ENCODE results near the gene FSTL5. TPM values are rescaled to one million over a fixed set of nuclear protein-coding genes. Genes with fewer than 3 reads are reported as not detected.

The FSTL5 gene
- total and polyA plus RNA-seq, 4 donors, result 0.01 to 0.08 TPM; not detected in 2

DNA sequence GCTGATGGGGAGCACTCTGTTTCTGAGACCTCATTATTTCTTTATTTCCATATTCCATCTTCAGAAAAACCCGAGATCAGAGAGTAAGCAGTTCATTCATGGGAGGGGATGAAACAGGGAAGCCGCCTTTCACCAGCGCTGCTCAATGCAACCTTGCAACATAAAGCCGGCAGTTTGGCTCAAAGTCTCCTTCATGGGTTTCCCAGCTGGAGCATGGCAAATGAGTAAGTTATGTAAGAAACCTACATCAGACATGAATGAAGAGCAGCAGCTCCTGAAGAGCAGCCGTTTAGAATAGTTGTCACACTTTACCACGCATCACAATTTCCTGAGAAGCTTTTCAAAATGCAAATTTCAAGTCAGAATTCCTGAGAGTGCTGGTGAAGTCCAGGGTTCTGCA, 578.8 kb downstream of the FSTL5 start:
- no peak overlapping the region for H3K4me3 ChIP-seq (ENCODE audit: low read depth in 1 of 3, low read length in 3 of 3)
- no peaks in the 10 kb centered on the region for H3K36me3 ChIP-seq (ENCODE audit: control insufficient read depth in 4 of 4, insufficient read depth in 3 of 4, low read depth in 1 of 4, low read length in 3 of 4)
- H3K9ac ChIP-seq (ENCODE audit: low read depth in 1 of 2, low read length in 2 of 2), result no peak overlapping the region
- no peaks in the 10 kb centered on the region for H3K9me3 ChIP-seq (ENCODE audit: control insufficient read depth in 4 of 4, low read length in 3 of 4)
- H3K27me3 ChIP-seq (ENCODE audit: control insufficient read depth in 4 of 4, insufficient read depth in 4 of 4, low read length in 3 of 4), result no peaks in the 10 kb centered on the region
- TF ChIP-seq, protein P1, sequence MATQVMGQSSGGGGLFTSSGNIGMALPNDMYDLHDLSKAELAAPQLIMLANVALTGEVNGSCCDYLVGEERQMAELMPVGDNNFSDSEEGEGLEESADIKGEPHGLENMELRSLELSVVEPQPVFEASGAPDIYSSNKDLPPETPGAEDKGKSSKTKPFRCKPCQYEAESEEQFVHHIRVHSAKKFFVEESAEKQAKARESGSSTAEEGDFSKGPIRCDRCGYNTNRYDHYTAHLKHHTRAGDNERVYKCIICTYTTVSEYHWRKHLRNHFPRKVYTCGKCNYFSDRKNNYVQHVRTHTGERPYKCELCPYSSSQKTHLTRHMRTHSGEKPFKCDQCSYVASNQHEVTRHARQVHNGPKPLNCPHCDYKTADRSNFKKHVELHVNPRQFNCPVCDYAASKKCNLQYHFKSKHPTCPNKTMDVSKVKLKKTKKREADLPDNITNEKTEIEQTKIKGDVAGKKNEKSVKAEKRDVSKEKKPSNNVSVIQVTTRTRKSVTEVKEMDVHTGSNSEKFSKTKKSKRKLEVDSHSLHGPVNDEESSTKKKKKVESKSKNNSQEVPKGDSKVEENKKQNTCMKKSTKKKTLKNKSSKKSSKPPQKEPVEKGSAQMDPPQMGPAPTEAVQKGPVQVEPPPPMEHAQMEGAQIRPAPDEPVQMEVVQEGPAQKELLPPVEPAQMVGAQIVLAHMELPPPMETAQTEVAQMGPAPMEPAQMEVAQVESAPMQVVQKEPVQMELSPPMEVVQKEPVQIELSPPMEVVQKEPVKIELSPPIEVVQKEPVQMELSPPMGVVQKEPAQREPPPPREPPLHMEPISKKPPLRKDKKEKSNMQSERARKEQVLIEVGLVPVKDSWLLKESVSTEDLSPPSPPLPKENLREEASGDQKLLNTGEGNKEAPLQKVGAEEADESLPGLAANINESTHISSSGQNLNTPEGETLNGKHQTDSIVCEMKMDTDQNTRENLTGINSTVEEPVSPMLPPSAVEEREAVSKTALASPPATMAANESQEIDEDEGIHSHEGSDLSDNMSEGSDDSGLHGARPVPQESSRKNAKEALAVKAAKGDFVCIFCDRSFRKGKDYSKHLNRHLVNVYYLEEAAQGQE (IDR thresholded peaks at IDR 0.05), result no peak
- TF ChIP-seq NR2F2 (IDR thresholded peaks at IDR 0.05), result no peak
- TF ChIP-seq TAF1 (conservative IDR thresholded peaks at IDR 0.05), result no peak
- no peak for TF ChIP-seq FOXA1 (IDR thresholded peaks at IDR 0.05)
- TF ChIP-seq RAD21 (IDR thresholded peaks at IDR 0.05), result no peak
- no peak for TF ChIP-seq YY1 (IDR thresholded peaks at IDR 0.05)
- TF ChIP-seq, protein P2, sequence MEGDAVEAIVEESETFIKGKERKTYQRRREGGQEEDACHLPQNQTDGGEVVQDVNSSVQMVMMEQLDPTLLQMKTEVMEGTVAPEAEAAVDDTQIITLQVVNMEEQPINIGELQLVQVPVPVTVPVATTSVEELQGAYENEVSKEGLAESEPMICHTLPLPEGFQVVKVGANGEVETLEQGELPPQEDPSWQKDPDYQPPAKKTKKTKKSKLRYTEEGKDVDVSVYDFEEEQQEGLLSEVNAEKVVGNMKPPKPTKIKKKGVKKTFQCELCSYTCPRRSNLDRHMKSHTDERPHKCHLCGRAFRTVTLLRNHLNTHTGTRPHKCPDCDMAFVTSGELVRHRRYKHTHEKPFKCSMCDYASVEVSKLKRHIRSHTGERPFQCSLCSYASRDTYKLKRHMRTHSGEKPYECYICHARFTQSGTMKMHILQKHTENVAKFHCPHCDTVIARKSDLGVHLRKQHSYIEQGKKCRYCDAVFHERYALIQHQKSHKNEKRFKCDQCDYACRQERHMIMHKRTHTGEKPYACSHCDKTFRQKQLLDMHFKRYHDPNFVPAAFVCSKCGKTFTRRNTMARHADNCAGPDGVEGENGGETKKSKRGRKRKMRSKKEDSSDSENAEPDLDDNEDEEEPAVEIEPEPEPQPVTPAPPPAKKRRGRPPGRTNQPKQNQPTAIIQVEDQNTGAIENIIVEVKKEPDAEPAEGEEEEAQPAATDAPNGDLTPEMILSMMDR (IDR thresholded peaks at IDR 0.05; ENCODE audit: low read depth, low read length, missing input control), result no peak
- no peak for TF ChIP-seq HNF4G (IDR thresholded peaks at IDR 0.05)
- TF ChIP-seq JUND (IDR thresholded peaks at IDR 0.05), result no peak
- TF ChIP-seq SP1 (IDR thresholded peaks at IDR 0.05), result no peak
- no peak for TF ChIP-seq GABPA (IDR thresholded peaks at IDR 0.05 in 1 of 2, conservative IDR thresholded peaks at IDR 0.05 in 1 of 2)
- TF ChIP-seq, protein P3, sequence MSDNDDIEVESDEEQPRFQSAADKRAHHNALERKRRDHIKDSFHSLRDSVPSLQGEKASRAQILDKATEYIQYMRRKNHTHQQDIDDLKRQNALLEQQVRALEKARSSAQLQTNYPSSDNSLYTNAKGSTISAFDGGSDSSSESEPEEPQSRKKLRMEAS (IDR thresholded peaks at IDR 0.05), result no peak
- TF ChIP-seq, protein P4, sequence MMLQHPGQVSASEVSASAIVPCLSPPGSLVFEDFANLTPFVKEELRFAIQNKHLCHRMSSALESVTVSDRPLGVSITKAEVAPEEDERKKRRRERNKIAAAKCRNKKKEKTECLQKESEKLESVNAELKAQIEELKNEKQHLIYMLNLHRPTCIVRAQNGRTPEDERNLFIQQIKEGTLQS (IDR thresholded peaks at IDR 0.05), result no peak
- TF ChIP-seq HNF4A (conservative IDR thresholded peaks at IDR 0.05), result no peak
- TF ChIP-seq RXRA (IDR thresholded peaks at IDR 0.05), result no peak
- no peak for TF ChIP-seq EGR1 (IDR thresholded peaks at IDR 0.05; ENCODE audit: low read depth in 2 of 2)
- H3K27ac ChIP-seq (ENCODE audit: low read depth in 1 of 2, low read length in 2 of 2), result no peak overlapping the region
- 72% methylated on average over 6 of the region's 6 CpGs for WGBS
- no peak for DNase-seq (ENCODE audit: low spot score)
- peaks cover 0 to 7% (median 0%) of the 10 kb centered on the region in 4 donors for H3K4me1 ChIP-seq (ENCODE audit: control insufficient read depth in 4 of 4, insufficient read depth in 4 of 4, low read length in 3 of 4)

DNA sequence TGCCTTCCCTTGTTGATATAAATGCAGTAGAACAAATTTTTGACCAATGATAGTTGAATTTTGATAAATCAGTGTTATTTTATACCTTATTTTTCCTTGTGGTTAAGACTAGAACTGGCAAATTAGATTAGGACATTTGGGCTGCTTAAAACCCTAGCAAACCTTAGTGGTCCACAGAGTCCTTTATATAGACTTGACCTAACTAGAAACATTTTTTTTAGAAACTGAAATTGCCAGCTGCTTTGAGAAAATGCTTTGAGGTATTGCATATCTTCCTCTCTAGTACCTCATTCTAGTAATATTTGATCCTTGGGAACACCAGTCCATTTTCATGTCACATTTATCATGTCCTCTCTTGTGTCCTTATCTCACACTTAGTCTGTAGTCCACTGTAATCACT, 580.3 kb downstream of the FSTL5 start:
- no peaks in the 10 kb centered on the region for H3K27me3 ChIP-seq (ENCODE audit: control insufficient read depth in 4 of 4, insufficient read depth in 4 of 4, low read length in 3 of 4)

More for the DNA sequence above, 580.3 kb downstream of the FSTL5 start:
- Histone ChIP-seq H3K4me3 (ENCODE audit: low read depth in 1 of 3, low read length in 3 of 3) (no peak overlapping the region), H3K4me1 (ENCODE audit: control insufficient read depth in 4 of 4, insufficient read depth in 4 of 4, low read length in 3 of 4) (peaks cover 0 to 7% (median 0%) of the 10 kb centered on the region in 4 donors), H3K9ac (ENCODE audit: low read depth in 1 of 2, low read length in 2 of 2) (no peak overlapping the region), H3K9me3 (ENCODE audit: control insufficient read depth in 4 of 4, low read length in 3 of 4) (no peaks in the 10 kb centered on the region), H3K36me3 (ENCODE audit: control insufficient read depth in 4 of 4, insufficient read depth in 3 of 4, low read depth in 1 of 4, low read length in 3 of 4) (no peaks in the 10 kb centered on the region), H3K27ac (ENCODE audit: low read depth in 1 of 2, low read length in 2 of 2) (no peak overlapping the region)
- TF ChIP-seq NR2F2 (IDR thresholded peaks at IDR 0.05) (no peak), HNF4A (conservative IDR thresholded peaks at IDR 0.05) (peak in 1 of 2 donors; percentile 39)
- no peak for DNase-seq (ENCODE audit: low spot score)
